WTC11 (cell line): ENCODE measurements around the gene TMEM204. TPM values are rescaled to one million over a fixed set of nuclear protein-coding genes. Genes with fewer than 3 reads are reported as not detected.

Experiments used
- ATAC-seq: fragments of 200-7000 bp; cut with Tn5 transposase; 2 replicates; pipeline ENCODE4 v1.10.0; 2021; ENCODE audit warnings: mild to moderate bottlenecking, moderate library complexity
- CTCF ChIA-PET: fragments of 300-600 bp; sonication (Branson Sonifier 250); formaldehyde crosslinking; loops from one replicate; lab custom pipeline; 2021; ENCODE audit warnings: antibody characterized with exemption; lab: Charles Lee
- POLR2A ChIA-PET: fragments of 350-600 bp; sonication (Branson Sonifier 250); formaldehyde crosslinking; loops from one replicate; lab custom pipeline; 2021; ENCODE audit warnings: antibody characterized with exemption; lab: Charles Lee
- DNase-seq: peaks from one replicate; pipeline ENCODE4 v3.0.0; 2021; ENCODE audit warnings: low spot score
- H3K27ac Mint-ChIP-seq: 2 replicates; pipeline ENCODE4 v1.8.0; 2021; ENCODE audit warnings: mixed read lengths
- H3K27me3 Mint-ChIP-seq: 2 replicates; pipeline ENCODE4 v1.8.0; 2021; ENCODE audit warnings: low read depth, mild to moderate bottlenecking, moderate library complexity, mixed read lengths
- H3K36me3 Mint-ChIP-seq: 2 replicates; pipeline ENCODE4 v1.8.0; 2021; ENCODE audit warnings: mixed read lengths
- H3K4me1 Mint-ChIP-seq: 2 replicates; pipeline ENCODE4 v1.8.0; 2022; ENCODE audit warnings: mixed read lengths
- H3K4me3 Mint-ChIP-seq: 2 replicates; pipeline ENCODE4 v1.8.0; 2021; ENCODE audit warnings: mild to moderate bottlenecking, moderate library complexity, mixed read lengths
- H3K9me3 Mint-ChIP-seq: 2 replicates; pipeline ENCODE4 v1.8.0; 2021; ENCODE audit warnings: mixed read lengths
- ATF3 ChIP-seq: sonication (generic); formaldehyde crosslinking; conservative IDR thresholded peaks from 2 replicates; pipeline ENCODE4 v1.8.1; 2022; ENCODE audit warnings: mild to moderate bottlenecking, missing genetic modification reagents
- ATF6 ChIP-seq: sonication (generic); formaldehyde crosslinking; IDR thresholded peaks from 2 replicates; pipeline ENCODE4 v1.8.1; 2023; ENCODE audit warnings: mild to moderate bottlenecking, missing genetic modification reagents
- CBFB ChIP-seq: sonication (generic); formaldehyde crosslinking; IDR thresholded peaks from 2 replicates; pipeline ENCODE4 v1.8.1; 2022; ENCODE audit warnings: mild to moderate bottlenecking, low read depth, missing genetic modification reagents
- CDX4 ChIP-seq: fragments of 250-450 bp; sonication (Bioruptor Pico); IDR thresholded peaks from 2 replicates; pipeline ENCODE4 v1.9.0; 2021; ENCODE audit warnings: moderate library complexity, mild to moderate bottlenecking, inconsistent platforms, borderline replicate concordance
- ESRRA ChIP-seq: sonication (generic); formaldehyde crosslinking; IDR thresholded peaks from 2 replicates; pipeline ENCODE4 v1.8.1; 2022; ENCODE audit warnings: mild to moderate bottlenecking, missing genetic modification reagents, borderline replicate concordance
- FOXJ3 ChIP-seq: sonication (generic); formaldehyde crosslinking; IDR thresholded peaks from 2 replicates; pipeline ENCODE4 v1.9.0; 2021; ENCODE audit warnings: missing genetic modification reagents, mild to moderate bottlenecking, borderline replicate concordance
- IRF2 ChIP-seq: sonication (generic); formaldehyde crosslinking; IDR thresholded peaks from 2 replicates; pipeline ENCODE4 v1.8.0; 2022; ENCODE audit warnings: low read depth, missing genetic modification reagents, borderline replicate concordance
- JAZF1 ChIP-seq: fragments of 250-450 bp; sonication (Bioruptor Pico); IDR thresholded peaks from 2 replicates; pipeline ENCODE4 v1.9.0; 2021; ENCODE audit warnings: moderate library complexity, mild to moderate bottlenecking, inconsistent platforms
- KAT7 ChIP-seq: sonication (generic); formaldehyde crosslinking; IDR thresholded peaks from 2 replicates; pipeline ENCODE4 v1.8.1; 2023; ENCODE audit warnings: missing genetic modification reagents, mild to moderate bottlenecking, borderline replicate concordance
- NFYB ChIP-seq: sonication (generic); formaldehyde crosslinking; conservative IDR thresholded peaks from 2 replicates; pipeline ENCODE4 v1.8.0; 2022; ENCODE audit warnings: low read depth, missing genetic modification reagents
- NR3C1 ChIP-seq: sonication (generic); formaldehyde crosslinking; conservative IDR thresholded peaks from 2 replicates; pipeline ENCODE4 v1.8.1; 2023; ENCODE audit warnings: low read depth, mild to moderate bottlenecking, missing genetic modification reagents
- SMAD3 ChIP-seq: sonication (generic); formaldehyde crosslinking; IDR thresholded peaks from 2 replicates; pipeline ENCODE4 v1.8.0; 2022; ENCODE audit warnings: missing genetic modification reagents, mild to moderate bottlenecking, borderline replicate concordance
- TP53 ChIP-seq: sonication (generic); formaldehyde crosslinking; IDR thresholded peaks from 2 replicates; pipeline ENCODE4 v1.8.1; 2023; ENCODE audit warnings: mild to moderate bottlenecking, missing genetic modification reagents
- ZNF219 ChIP-seq: sonication (generic); formaldehyde crosslinking; IDR thresholded peaks from 2 replicates; pipeline ENCODE4 v1.8.0; 2023; ENCODE audit warnings: missing genetic modification reagents, mild to moderate bottlenecking, borderline replicate concordance
- ZNF317 ChIP-seq: sonication (generic); formaldehyde crosslinking; IDR thresholded peaks from 2 replicates; pipeline ENCODE4 v1.8.1; 2023; ENCODE audit warnings: low read depth, mild to moderate bottlenecking, moderate library complexity, missing genetic modification reagents, borderline replicate concordance
- ZSCAN18 ChIP-seq: fragments of 250-450 bp; sonication (Bioruptor Pico); IDR thresholded peaks from 2 replicates; pipeline ENCODE4 v2.1.2; 2022; ENCODE audit warnings: mild to moderate bottlenecking, moderate library complexity
- total RNA-seq: library from RNA; stranded (reverse); gene quantifications from 3 replicates; pipeline ENCODE4 v1.2.3, GENCODE V29; 2021
- TF ChIP-seq, protein P1 (sequence below): sonication (generic); formaldehyde crosslinking; IDR thresholded peaks from 2 replicates; pipeline ENCODE4 v1.8.1; 2022; ENCODE audit warnings: mild to moderate bottlenecking, missing genetic modification reagents, moderate library complexity, borderline replicate concordance
- TF ChIP-seq, protein P2 (sequence below): fragments of 250-450 bp; sonication (Bioruptor Pico); IDR thresholded peaks from 2 replicates; pipeline ENCODE4 v1.9.0; 2021; ENCODE audit warnings: mild to moderate bottlenecking
- TF ChIP-seq, protein P3 (sequence below): sonication (generic); formaldehyde crosslinking; IDR thresholded peaks from 2 replicates; pipeline ENCODE4 v1.8.0; 2023; ENCODE audit warnings: missing genetic modification reagents
- TF ChIP-seq, protein P4 (sequence below): sonication (generic); formaldehyde crosslinking; IDR thresholded peaks from 2 replicates; pipeline ENCODE4 v1.8.1; 2023; ENCODE audit warnings: mild to moderate bottlenecking, missing genetic modification reagents, borderline replicate concordance

The TMEM204 gene
- total RNA-seq, 1 experiment from 2014 or later: 0.35 TPM

- TF ChIP-seq ZSCAN18 (CRISPR knock-in tag) (no peak), ESRRA (CRISPR knock-in tag) (no peak), ATF3 (CRISPR knock-in tag) (no peak)
- TF ChIP-seq, protein P1, sequence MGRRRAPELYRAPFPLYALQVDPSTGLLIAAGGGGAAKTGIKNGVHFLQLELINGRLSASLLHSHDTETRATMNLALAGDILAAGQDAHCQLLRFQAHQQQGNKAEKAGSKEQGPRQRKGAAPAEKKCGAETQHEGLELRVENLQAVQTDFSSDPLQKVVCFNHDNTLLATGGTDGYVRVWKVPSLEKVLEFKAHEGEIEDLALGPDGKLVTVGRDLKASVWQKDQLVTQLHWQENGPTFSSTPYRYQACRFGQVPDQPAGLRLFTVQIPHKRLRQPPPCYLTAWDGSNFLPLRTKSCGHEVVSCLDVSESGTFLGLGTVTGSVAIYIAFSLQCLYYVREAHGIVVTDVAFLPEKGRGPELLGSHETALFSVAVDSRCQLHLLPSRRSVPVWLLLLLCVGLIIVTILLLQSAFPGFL: no peak
- TF ChIP-seq, all 79 proteins: peak for 0
Measured at GRCh38 chr16:1540556-1540855, 7.0 kb downstream of the TMEM204 start (continued).

- Mint-ChIP-seq H3K27me3 (no peaks in the 10 kb centered on the region), H3K4me1 (peaks cover 3% of the 10 kb centered on the region; the same call in 1 of the 2 replicates), H3K4me3 (no peak overlapping the region), H3K36me3 (no peaks in the 10 kb centered on the region), H3K27ac (no peak overlapping the region), H3K9me3 (no peaks in the 10 kb centered on the region)
- ChIA-PET POLR2A (no interaction called here), CTCF (no interaction called here)
- DNase-seq (no peak), ATAC-seq (no peak)
- TF ChIP-seq ATF3 (CRISPR knock-in tag): no peak
- TF ChIP-seq FOXJ3 (CRISPR knock-in tag): no peak
- TF ChIP-seq NR3C1 (CRISPR knock-in tag): no peak
- TF ChIP-seq, protein P2, sequence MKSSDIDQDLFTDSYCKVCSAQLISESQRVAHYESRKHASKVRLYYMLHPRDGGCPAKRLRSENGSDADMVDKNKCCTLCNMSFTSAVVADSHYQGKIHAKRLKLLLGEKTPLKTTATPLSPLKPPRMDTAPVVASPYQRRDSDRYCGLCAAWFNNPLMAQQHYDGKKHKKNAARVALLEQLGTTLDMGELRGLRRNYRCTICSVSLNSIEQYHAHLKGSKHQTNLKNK (CRISPR knock-in tag): no peak
- TF ChIP-seq CDX4: no peak
- no peak for TF ChIP-seq JAZF1 (CRISPR knock-in tag)
- no peak for TF ChIP-seq CBFB (CRISPR knock-in tag)
- TF ChIP-seq NFYB (CRISPR knock-in tag): no peak
- no peak for TF ChIP-seq TP53 (CRISPR knock-in tag)
- TF ChIP-seq, protein P3, sequence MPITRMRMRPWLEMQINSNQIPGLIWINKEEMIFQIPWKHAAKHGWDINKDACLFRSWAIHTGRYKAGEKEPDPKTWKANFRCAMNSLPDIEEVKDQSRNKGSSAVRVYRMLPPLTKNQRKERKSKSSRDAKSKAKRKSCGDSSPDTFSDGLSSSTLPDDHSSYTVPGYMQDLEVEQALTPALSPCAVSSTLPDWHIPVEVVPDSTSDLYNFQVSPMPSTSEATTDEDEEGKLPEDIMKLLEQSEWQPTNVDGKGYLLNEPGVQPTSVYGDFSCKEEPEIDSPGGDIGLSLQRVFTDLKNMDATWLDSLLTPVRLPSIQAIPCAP (CRISPR knock-in tag): no peak
- TF ChIP-seq, protein P4, sequence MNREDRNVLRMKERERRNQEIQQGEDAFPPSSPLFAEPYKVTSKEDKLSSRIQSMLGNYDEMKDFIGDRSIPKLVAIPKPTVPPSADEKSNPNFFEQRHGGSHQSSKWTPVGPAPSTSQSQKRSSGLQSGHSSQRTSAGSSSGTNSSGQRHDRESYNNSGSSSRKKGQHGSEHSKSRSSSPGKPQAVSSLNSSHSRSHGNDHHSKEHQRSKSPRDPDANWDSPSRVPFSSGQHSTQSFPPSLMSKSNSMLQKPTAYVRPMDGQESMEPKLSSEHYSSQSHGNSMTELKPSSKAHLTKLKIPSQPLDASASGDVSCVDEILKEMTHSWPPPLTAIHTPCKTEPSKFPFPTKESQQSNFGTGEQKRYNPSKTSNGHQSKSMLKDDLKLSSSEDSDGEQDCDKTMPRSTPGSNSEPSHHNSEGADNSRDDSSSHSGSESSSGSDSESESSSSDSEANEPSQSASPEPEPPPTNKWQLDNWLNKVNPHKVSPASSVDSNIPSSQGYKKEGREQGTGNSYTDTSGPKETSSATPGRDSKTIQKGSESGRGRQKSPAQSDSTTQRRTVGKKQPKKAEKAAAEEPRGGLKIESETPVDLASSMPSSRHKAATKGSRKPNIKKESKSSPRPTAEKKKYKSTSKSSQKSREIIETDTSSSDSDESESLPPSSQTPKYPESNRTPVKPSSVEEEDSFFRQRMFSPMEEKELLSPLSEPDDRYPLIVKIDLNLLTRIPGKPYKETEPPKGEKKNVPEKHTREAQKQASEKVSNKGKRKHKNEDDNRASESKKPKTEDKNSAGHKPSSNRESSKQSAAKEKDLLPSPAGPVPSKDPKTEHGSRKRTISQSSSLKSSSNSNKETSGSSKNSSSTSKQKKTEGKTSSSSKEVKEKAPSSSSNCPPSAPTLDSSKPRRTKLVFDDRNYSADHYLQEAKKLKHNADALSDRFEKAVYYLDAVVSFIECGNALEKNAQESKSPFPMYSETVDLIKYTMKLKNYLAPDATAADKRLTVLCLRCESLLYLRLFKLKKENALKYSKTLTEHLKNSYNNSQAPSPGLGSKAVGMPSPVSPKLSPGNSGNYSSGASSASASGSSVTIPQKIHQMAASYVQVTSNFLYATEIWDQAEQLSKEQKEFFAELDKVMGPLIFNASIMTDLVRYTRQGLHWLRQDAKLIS (CRISPR knock-in tag): no peak
- TF ChIP-seq ZNF219: no peak
- no peak for TF ChIP-seq ATF6 (CRISPR knock-in tag)
- TF ChIP-seq ZNF317 (CRISPR knock-in tag): no peak
- TF ChIP-seq IRF2 (CRISPR knock-in tag): no peak
- TF ChIP-seq KAT7 (CRISPR knock-in tag): no peak
- TF ChIP-seq SMAD3 (CRISPR knock-in tag): no peak
Measured at GRCh38 chr16:1541293-1542165, 8.1 kb downstream of the TMEM204 start.
